RPMI8226 (cell line): ENCODE results near the gene MAGEB18.

Experiments used
- DNase-seq: peaks from one replicate; pipeline ENCODE4 v3.0.0-alpha.2; 2015

Gene MAGEB18

GRCh38 chrX:26138274-26138673 is at the start of gene MAGEB18:
MAGEB18 (plus strand) TSS chrX:26138343; CDS start chrX:26138986, 643 bp downstream.
- DNase-seq, result peak; percentile 5

GRCh38 chrX:26100421-26100920 is 37.7 kb upstream of the MAGEB18 start:
- no peak for DNase-seq

GRCh38 chrX:26109142-26109541 is 29.0 kb upstream of the MAGEB18 start:
- DNase-seq, result no peak

- no peak for DNase-seq
Measured at GRCh38 chrX:26146024-26146423, 7.9 kb downstream of the MAGEB18 start.

GRCh38 chrX:26160301-26160700 is 22.2 kb downstream of the MAGEB18 start, which contains the start of gene MAGEB6B:
MAGEB6B (plus strand) TSS chrX:26160601; CDS start chrX:26160601, 0 bp downstream.
- DNase-seq, result no peak
